Small intestine (tissue), 7 donors: ENCODE results near the gene CAB39L. TPM values are rescaled to one million over a fixed set of nuclear protein-coding genes. Genes with fewer than 3 reads are reported as not detected.
"Not testable (repeated sequence)": the region's sequence is repeated elsewhere in the genome, so short reads cannot be mapped to it uniquely, and the experiment has no call there.

Experiments
- DNase-seq, 2 donors: peaks; one replicate each; pipeline versions ENCODE4 v3.0.0 to v3.0.0-alpha.2; 2013
- FAIRE-seq: peaks from 2 replicates; lab custom pipeline; 2012; peaks lifted over from hg19 to GRCh38; lab: Jason Lieb, UNC
- H3K27ac ChIP-seq, 3 donors: one replicate each; pipeline ENCODE4 v1.5.1; 2013; ENCODE audit warnings: low read length in 2 of 3, mild to moderate bottlenecking in 2 of 3, control low read depth in 1 of 3, inconsistent platforms in 1 of 3, low read depth in 1 of 3, moderate library complexity in 1 of 3
- H3K27me3 ChIP-seq, 3 donors: one replicate each; pipeline ENCODE4 v1.6.1; 2013; ENCODE audit warnings: low read length in 3 of 3, inconsistent platforms in 1 of 3; ENCODE audit not compliant: control insufficient read depth in 3 of 3, insufficient read depth in 3 of 3
- H3K36me3 ChIP-seq, 3 donors: one replicate each; pipeline ENCODE4 v1.6.1; 2013; ENCODE audit warnings: low read length in 3 of 3, inconsistent platforms in 1 of 3, low read depth in 1 of 3, mild to moderate bottlenecking in 1 of 3, moderate library complexity in 1 of 3; ENCODE audit not compliant: control insufficient read depth in 3 of 3, insufficient read depth in 2 of 3
- H3K4me1 ChIP-seq, 3 donors: one replicate each; pipeline ENCODE4 v1.6.1; 2013; ENCODE audit warnings: low read length in 2 of 3, inconsistent platforms in 1 of 3, low read depth in 1 of 3, mild to moderate bottlenecking in 1 of 3, moderate library complexity in 1 of 3; ENCODE audit not compliant: control insufficient read depth in 3 of 3, insufficient read depth in 2 of 3
- H3K4me3 ChIP-seq, 3 donors: one replicate each; pipeline ENCODE4 v1.5.1; 2013; ENCODE audit warnings: low read length in 3 of 3, control low read depth in 1 of 3, inconsistent platforms in 1 of 3, low read depth in 1 of 3, mild to moderate bottlenecking in 1 of 3, moderate library complexity in 1 of 3
- H3K9me3 ChIP-seq, 2 donors: one replicate each; pipeline ENCODE4 v1.6.1; 2013; ENCODE audit warnings: low read depth in 1 of 2, low read length in 1 of 2; ENCODE audit not compliant: control insufficient read depth in 2 of 2, insufficient read depth in 1 of 2
- WGBS, 3 donors: extraction: QIAGEN DNeasy Blood & Tissue Kit; methylation state at CpG; one replicate each; pipeline ENCODE4 v1.1.7; 2013; 5-methylcytosine and 5-hydroxymethylcytosine counted together
- polyA plus RNA-seq, 4 donors: library from polyadenylated mRNA; stranded (reverse) in 3 of 4; unstranded in 1 of 4; fragments of 200-250 nt in 3 of 4; fragments of 120-200 nt in 1 of 4; gene quantifications; one replicate each; pipeline versions ENCODE4 v1.2.1 to v1.2.3, GENCODE V29; 2013
- donor health status: healthy with polysubstance abuse.
- donor health status: control.
- donor health status: control.
- donor health status: Bipolar disorder and iron deficiency.
- donor health status: healthy.

Gene CAB39L
- polyA plus RNA-seq, 4 donors = 1.6 to 5.6 (median 3.7) TPM

DNA sequence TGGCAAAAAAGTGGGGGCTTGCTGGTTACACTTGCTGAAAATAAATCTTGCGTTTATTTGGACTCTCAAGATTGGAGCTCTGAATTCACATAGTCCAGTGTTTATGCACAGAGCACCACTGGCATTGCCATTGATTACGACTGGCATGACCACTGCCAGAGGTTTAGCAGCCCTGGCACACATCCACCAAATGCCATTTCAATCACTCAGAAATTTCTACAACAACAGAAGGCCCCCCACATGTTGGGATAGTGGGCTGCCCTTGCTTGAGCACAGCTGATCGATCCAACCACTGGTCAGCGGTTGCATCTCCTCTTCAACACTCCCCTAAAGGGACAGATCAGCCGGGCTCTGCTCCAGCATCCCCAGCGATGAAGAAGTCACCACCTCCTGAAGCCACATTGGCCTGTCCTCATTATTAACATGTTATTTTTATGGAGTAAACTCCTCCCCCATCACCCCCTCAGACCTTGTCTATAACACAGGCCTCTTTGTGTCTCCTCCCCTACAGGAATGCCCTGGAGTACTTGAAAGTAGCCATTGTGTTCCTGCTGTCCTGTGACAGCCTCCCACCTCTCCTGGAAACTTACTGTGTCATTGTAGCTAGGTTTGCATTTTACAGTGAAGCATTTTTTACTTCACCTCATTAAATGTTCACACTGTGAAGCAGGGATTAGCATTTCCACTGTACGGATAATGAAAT lies 144.8 kb downstream of the CAB39L start:
- 87 to 90% (median 88%) methylated on average over 7 of the region's 7 CpGs for WGBS, 3 donors
- Histone ChIP-seq H3K36me3 (peaks cover 0 to 6% (median 1%) of the 10 kb centered on the region in 3 donors), H3K4me3 (no peak overlapping the region), H3K9me3 (no peaks in the 10 kb centered on the region), H3K4me1 (peaks cover 0 to 3% (median 0%) of the 10 kb centered on the region in 3 donors), H3K27me3 (no peaks in the 10 kb centered on the region), H3K27ac (no peak overlapping the region)
- FAIRE-seq (no peak), DNase-seq (no peak)

DNA sequence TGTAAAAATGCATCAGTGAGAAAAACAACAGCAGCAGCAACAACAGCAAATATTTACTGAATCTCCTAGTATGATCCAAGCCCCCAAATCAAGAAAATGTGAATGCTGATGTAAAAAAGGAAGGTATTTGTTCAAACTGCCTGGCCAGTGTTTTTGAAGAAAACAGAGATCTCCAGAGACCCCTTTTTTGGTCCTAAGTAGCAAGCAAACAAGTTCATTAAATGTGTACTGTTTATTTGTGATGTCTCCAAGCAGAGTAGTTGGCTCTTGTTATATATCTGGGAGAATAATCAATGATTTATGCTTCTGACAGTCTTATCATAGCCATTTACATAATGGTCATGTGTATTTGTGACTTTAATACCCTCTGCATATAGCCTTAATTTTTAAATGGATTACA lies 145.4 kb downstream of the CAB39L start:
- peaks cover 0 to 8% (median 2%) of the 10 kb centered on the region in 3 donors for H3K36me3 ChIP-seq
- H3K27me3 ChIP-seq = no peaks in the 10 kb centered on the region
- H3K4me1 ChIP-seq = peaks cover 0 to 3% (median 0%) of the 10 kb centered on the region in 3 donors
- H3K27ac ChIP-seq = no peak overlapping the region
- FAIRE-seq = no peak
- H3K9me3 ChIP-seq = no peaks in the 10 kb centered on the region
- no peak overlapping the region for H3K4me3 ChIP-seq
- no peak for DNase-seq

DNA sequence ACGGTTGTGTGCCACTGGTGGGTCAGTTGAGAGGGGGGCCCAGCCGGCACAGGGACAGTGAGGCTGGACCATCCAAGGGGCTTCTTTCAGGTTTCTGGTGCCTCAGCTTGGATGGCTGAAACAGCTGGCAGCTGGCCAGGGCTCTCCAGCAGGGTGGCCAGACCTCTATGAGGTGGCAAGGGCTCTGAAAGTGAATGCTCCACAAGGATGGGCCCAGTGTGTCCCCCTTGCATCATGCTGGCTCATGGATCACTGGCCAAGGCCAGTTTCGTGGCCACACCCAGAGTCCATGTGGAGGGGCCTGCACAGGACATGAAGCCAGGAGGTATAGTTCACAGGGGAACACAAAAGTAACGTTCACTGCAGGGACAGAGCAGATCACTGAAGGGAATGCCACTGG lies 146.5 kb downstream of the CAB39L start:
- FAIRE-seq = no peak
- WGBS, 3 donors = 80 to 84% (median 82%) methylated on average over 4 of the region's 4 CpGs
- DNase-seq = no peak

GRCh38 chr13:49296659-49297058 lies 147.2 kb downstream of the CAB39L start:
- Histone ChIP-seq H3K36me3 (peaks cover 0 to 12% (median 2%) of the 10 kb centered on the region in 3 donors), H3K27me3 (no peaks in the 10 kb centered on the region), H3K4me3 (no peak overlapping the region), H3K9me3 (no peaks in the 10 kb centered on the region), H3K4me1 (peaks cover 0 to 3% (median 0%) of the 10 kb centered on the region in 3 donors), H3K27ac (no peak overlapping the region)
- 96 to 99% (median 98%) methylated on average over 2 of the region's 2 CpGs for WGBS, 3 donors
- FAIRE-seq = no peak
- DNase-seq = no peak

More for the DNA sequence above, 146.5 kb downstream of the CAB39L start:
- no peak overlapping the region for H3K4me3 ChIP-seq
- no peak overlapping the region for H3K27ac ChIP-seq
- no peaks in the 10 kb centered on the region for H3K9me3 ChIP-seq
- H3K27me3 ChIP-seq = no peaks in the 10 kb centered on the region
- H3K4me1 ChIP-seq = peaks cover 0 to 3% (median 0%) of the 10 kb centered on the region in 3 donors
- H3K36me3 ChIP-seq = peaks cover 0 to 12% (median 2%) of the 10 kb centered on the region in 3 donors

DNA sequence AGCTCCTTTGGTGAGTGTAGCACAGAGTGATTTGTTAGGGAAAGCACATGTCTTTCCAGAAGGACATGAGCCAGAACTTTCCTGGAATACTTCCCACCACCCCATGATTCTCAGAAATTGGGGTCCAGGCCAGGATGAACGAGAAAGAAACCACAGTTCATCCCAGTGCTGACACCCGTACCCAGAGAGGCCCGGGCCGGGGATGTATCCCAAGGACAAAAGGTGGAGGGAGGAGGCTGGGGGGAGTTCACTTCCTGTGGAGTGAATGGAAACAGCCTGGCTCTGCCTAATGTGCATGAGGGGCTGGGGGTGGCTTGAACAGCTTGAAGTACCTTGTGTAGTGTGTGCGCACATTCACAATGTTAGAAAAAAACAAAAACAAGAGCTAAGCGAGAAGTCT lies 148.6 kb downstream of the CAB39L start:
- H3K27me3 ChIP-seq = no peaks in the 10 kb centered on the region
- DNase-seq (no peak), FAIRE-seq (no peak)
- peaks cover 0 to 14% (median 4%) of the 10 kb centered on the region in 3 donors for H3K36me3 ChIP-seq
- no peak overlapping the region for H3K27ac ChIP-seq
- no peak overlapping the region for H3K4me3 ChIP-seq
- H3K9me3 ChIP-seq = no peaks in the 10 kb centered on the region
- 70 to 83% (median 73%) methylated on average over 6 of the region's 6 CpGs for WGBS, 3 donors
- H3K4me1 ChIP-seq = no peaks in the 10 kb centered on the region

DNA sequence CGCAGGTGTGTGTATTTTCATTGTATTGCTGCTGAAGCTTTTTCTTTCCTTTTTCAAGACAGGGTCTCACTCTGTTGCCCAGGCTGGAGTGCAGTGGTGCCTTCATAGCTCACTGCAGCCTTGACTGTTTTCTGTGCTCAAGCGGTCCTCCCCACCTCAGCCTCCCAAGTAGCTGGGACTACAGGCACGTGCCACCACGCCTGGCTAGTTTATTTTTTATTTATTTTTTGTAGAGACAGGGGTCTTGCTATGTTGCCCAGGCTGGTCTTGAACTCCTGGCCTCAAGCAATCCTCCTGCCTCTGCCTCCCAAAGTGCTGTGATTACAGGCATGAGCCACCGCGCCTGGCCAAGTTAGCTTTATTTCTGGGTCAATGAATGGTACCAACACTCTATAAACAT lies 149.1 kb downstream of the CAB39L start:
- WGBS, 3 donors = 95 to 97% (median 97%) methylated on average over 6 of the region's 6 CpGs
- not testable (repeated sequence) for FAIRE-seq, H3K9me3 ChIP-seq, H3K4me3 ChIP-seq, H3K27ac ChIP-seq, DNase-seq, H3K27me3 ChIP-seq, H3K4me1 ChIP-seq
- H3K36me3 ChIP-seq = peaks cover 0 to 14% (median 4%) of the 10 kb centered on the region in 3 donors

- H3K27ac ChIP-seq = no peak overlapping the region
- DNase-seq (peak in 1 of 2 donors; percentile 51), FAIRE-seq (no peak)
- H3K9me3 ChIP-seq = no peaks in the 10 kb centered on the region
- H3K27me3 ChIP-seq = no peaks in the 10 kb centered on the region
- no peak overlapping the region for H3K4me3 ChIP-seq
- no peaks in the 10 kb centered on the region for H3K4me1 ChIP-seq
- 34 to 60% (median 59%) methylated on average over 6 of the region's 6 CpGs for WGBS, 3 donors
- H3K36me3 ChIP-seq = peaks cover 0 to 14% (median 4%) of the 10 kb centered on the region in 3 donors
These were observed 150.9 kb downstream of the CAB39L start for GRCh38 chr13:49292742-49293486.

- Histone ChIP-seq H3K4me1 (no peaks in the 10 kb centered on the region), H3K27me3 (no peaks in the 10 kb centered on the region), H3K4me3 (no peak overlapping the region), H3K9me3 (no peaks in the 10 kb centered on the region), H3K36me3 (peaks cover 0 to 8% (median 3%) of the 10 kb centered on the region in 3 donors), H3K27ac (no peak overlapping the region)
- FAIRE-seq = no peak
- DNase-seq = no peak
These were observed 155.4 kb downstream of the CAB39L start for GRCh38 chr13:49288458-49288857.
